ENCODE data around the gene POGLUT2.
"Not testable (repeated sequence)": the region's sequence is repeated elsewhere in the genome, so short reads cannot be mapped to it uniquely, and the experiment has no call there.

POGLUT2 gene

GRCh38 chr13:102805680-102806079 lies 6.9 kb upstream of the POGLUT2 start:
- DNase-seq: no peak

GRCh38 chr13:102800145-102801041 lies 1.6 kb upstream of the POGLUT2 start:
- peak; percentile 78 for DNase-seq

- DNase-seq: peak; percentile 10
Measured at GRCh38 chr13:102799426-102800144, 809 bp upstream of the POGLUT2 start.

- DNase-seq: no peak
Measured at GRCh38 chr13:102793611-102794355, 5.0 kb downstream of the POGLUT2 start.

GRCh38 chr13:102792396-102792795 lies 6.4 kb downstream of the POGLUT2 start:
- DNase-seq: peak; percentile 38

- DNase-seq: no peak
Measured at GRCh38 chr13:102788683-102789082, 10.1 kb downstream of the POGLUT2 start.

- no peak for DNase-seq
Measured at GRCh38 chr13:102784483-102784882, 14.3 kb downstream of the POGLUT2 start.

GRCh38 chr13:102781591-102781990 lies 17.2 kb downstream of the POGLUT2 start:
- DNase-seq: no peak

- DNase-seq: not testable (repeated sequence)
Measured at GRCh38 chr13:102780656-102781055, 18.1 kb downstream of the POGLUT2 start.

- no peak for DNase-seq
Measured at GRCh38 chr13:102779436-102780159, 19.2 kb downstream of the POGLUT2 start.

- no peak for DNase-seq
Measured at GRCh38 chr13:102777736-102778135, 21.0 kb downstream of the POGLUT2 start.

- no peak for DNase-seq
Measured at GRCh38 chr13:102776271-102776670, 22.5 kb downstream of the POGLUT2 start.

GRCh38 chr13:102774591-102775520 lies 23.9 kb downstream of the POGLUT2 start:
- DNase-seq: no peak

GRCh38 chr13:102774214-102774568 lies 24.6 kb downstream of the POGLUT2 start:
- no peak for DNase-seq

- peak; percentile 85 for DNase-seq
Measured at GRCh38 chr13:102773441-102774213, 25.1 kb downstream of the POGLUT2 start, which contains the start of gene TEX30. TEX30 (minus strand) TSS chr13:102773786; CDS start chr13:102770026, 3,760 bp downstream.

- no peak for DNase-seq
Measured at GRCh38 chr13:102772042-102772425, 26.7 kb downstream of the POGLUT2 start.

GRCh38 chr13:102771298-102772041 lies 27.3 kb downstream of the POGLUT2 start:
- no peak for DNase-seq

GRCh38 chr13:102770435-102770834 lies 28.3 kb downstream of the POGLUT2 start:
- DNase-seq: no peak

- DNase-seq: no peak
Measured at GRCh38 chr13:102769679-102770078, 29.1 kb downstream of the POGLUT2 start.

GRCh38 chr13:102768909-102769308 lies 29.9 kb downstream of the POGLUT2 start:
- DNase-seq: peak; percentile 6
